PFSK-1 (cell line): ENCODE measurements around the gene THUMPD3.

Experiments
- FOXP2 ChIP-seq: optimal IDR thresholded peaks from 2 replicates; pipeline ENCODE3; 2011; ENCODE audit warnings: borderline replicate concordance, control low read depth, inconsistent platforms; ENCODE audit not compliant: insufficient read depth; ENCODE audit errors: extremely low read length, extremely low read depth
- POLR2AphosphoS5 ChIP-seq: IDR thresholded peaks from 2 replicates; pipeline ENCODE4 v1.6.1; 2012; ENCODE audit warnings: low read depth, mild to moderate bottlenecking, control low read depth, low read length, moderate library complexity
- REST ChIP-seq, 2 experiments: IDR thresholded peaks; 2 replicates each; pipeline versions ENCODE4 v1.6.1 to v1.8.0; 2011 to 2012; ENCODE audit warnings: low read depth in 2 of 2, low read length in 2 of 2, control low read depth in 1 of 2, inconsistent platforms in 1 of 2, mild to moderate bottlenecking in 1 of 2, moderate library complexity in 1 of 2; ENCODE audit not compliant: insufficient read depth in 1 of 2
- SIN3A ChIP-seq: IDR thresholded peaks from 2 replicates; pipeline ENCODE4 v1.6.1; 2012; ENCODE audit warnings: mild to moderate bottlenecking, low read length, moderate library complexity, borderline replicate concordance; ENCODE audit not compliant: insufficient read depth
- TAF1 ChIP-seq: IDR thresholded peaks from 2 replicates; pipeline ENCODE4 v1.6.1; 2012; ENCODE audit warnings: low read length, control low read depth, borderline replicate concordance; ENCODE audit not compliant: insufficient read depth

THUMPD3 gene

GRCh38 chr3:9324944-9325343 lies 37.9 kb upstream of the THUMPD3 start:
- TF ChIP-seq POLR2AphosphoS5 (no peak), FOXP2 (no peak), SIN3A (no peak), REST (IDR thresholded peaks at IDR 0.05; ENCODE audit: insufficient read depth in 1 of 2, low read depth in 2 of 2, low read length in 2 of 2) (no peak), TAF1 (no peak)

GRCh38 chr3:9327578-9327977 lies 35.3 kb upstream of the THUMPD3 start:
- no peak for TF ChIP-seq TAF1
- TF ChIP-seq REST (IDR thresholded peaks at IDR 0.05; ENCODE audit: insufficient read depth in 1 of 2, low read depth in 2 of 2, low read length in 2 of 2) = no peak
- TF ChIP-seq SIN3A = no peak
- TF ChIP-seq FOXP2 = no peak
- no peak for TF ChIP-seq POLR2AphosphoS5

- TF ChIP-seq REST (IDR thresholded peaks at IDR 0.05; ENCODE audit: insufficient read depth in 1 of 2, low read depth in 2 of 2, low read length in 2 of 2) (no peak), TAF1 (no peak), SIN3A (no peak), FOXP2 (no peak), POLR2AphosphoS5 (no peak)
Measured at GRCh38 chr3:9330166-9330703, 32.6 kb upstream of the THUMPD3 start.

- TF ChIP-seq REST (IDR thresholded peaks at IDR 0.05; ENCODE audit: insufficient read depth in 1 of 2, low read depth in 2 of 2, low read length in 2 of 2) (no peak), FOXP2 (no peak), POLR2AphosphoS5 (no peak), SIN3A (no peak), TAF1 (no peak)
Measured at GRCh38 chr3:9331171-9331570, 31.7 kb upstream of the THUMPD3 start.
